Measurements from ENCODE around the gene MAML1.

The MAML1 gene

GRCh38 chr5:179806250-179807048, 73.8 kb downstream of the MAML1 start, which contains the start of gene MGAT4B:
Gene MGAT4B (minus strand): TSS chr5:179806866. CDS start chr5:179806583, 283 bp downstream.
- peak; percentile 21 for DNase-seq

DNA sequence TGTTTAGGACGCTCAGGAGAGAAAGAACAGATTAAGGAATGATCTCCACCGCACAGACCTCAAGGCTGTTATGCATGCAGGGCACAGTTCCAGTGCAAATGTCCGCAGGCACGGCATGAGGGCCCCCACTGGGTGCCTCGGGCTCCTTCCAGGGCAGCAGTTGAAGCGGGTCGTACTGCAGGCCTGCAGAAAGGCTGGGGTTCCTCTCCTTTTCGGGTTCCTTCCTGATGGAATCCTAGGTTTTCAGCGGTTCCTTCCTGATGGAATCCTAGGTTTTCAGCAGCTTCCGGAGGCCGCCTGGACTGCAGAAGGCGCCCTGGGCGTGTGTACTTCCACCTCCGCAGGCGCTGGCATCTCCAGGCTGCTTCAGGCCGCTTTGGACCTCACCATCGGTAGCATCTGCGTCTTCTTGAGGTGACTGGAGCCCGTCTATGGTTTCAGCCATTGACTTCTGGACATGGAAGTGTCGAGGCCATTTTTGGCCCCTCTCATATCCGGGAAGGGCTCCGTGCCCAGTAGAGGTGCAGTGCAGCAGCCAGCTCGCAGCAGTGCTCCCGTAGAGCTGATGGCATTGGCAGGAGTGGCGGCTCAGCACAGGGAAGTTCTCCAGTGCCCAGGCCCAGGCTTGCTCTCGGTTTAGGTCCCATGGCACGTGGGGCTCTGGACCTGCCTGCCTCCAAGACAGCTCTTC, 79.7 kb downstream of the MAML1 start:
- no peak for DNase-seq

- no peak for DNase-seq
Measured at GRCh38 chr5:179812997-179813607, 80.5 kb downstream of the MAML1 start.

GRCh38 chr5:179814090-179814489, 81.5 kb downstream of the MAML1 start:
- DNase-seq, result no peak

- DNase-seq, result no peak
Measured at GRCh38 chr5:179815491-179816249, 83.0 kb downstream of the MAML1 start.

GRCh38 chr5:179816401-179816795, 83.8 kb downstream of the MAML1 start:
- no peak for DNase-seq

GRCh38 chr5:179816796-179817469, 84.3 kb downstream of the MAML1 start:
- DNase-seq, result no peak

DNA sequence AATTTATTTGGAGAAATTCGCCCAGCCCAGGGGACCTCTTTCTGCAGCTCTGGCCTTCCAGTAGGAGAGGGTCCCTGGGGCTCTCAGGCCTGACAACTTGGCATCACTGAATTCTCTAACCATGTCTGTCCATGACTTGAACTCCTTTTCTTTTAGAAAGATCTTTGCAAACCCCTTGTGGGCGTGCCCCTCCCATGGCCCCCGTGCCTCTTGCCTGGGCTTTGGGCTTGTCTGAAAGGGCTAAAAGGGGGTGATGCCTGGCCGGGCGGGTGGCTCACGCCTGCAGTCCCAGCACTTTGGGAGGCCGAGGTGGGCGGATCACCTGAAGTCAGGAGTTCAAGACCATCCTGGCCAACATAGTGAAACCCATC, 84.8 kb downstream of the MAML1 start:
- no peak for DNase-seq

DNA sequence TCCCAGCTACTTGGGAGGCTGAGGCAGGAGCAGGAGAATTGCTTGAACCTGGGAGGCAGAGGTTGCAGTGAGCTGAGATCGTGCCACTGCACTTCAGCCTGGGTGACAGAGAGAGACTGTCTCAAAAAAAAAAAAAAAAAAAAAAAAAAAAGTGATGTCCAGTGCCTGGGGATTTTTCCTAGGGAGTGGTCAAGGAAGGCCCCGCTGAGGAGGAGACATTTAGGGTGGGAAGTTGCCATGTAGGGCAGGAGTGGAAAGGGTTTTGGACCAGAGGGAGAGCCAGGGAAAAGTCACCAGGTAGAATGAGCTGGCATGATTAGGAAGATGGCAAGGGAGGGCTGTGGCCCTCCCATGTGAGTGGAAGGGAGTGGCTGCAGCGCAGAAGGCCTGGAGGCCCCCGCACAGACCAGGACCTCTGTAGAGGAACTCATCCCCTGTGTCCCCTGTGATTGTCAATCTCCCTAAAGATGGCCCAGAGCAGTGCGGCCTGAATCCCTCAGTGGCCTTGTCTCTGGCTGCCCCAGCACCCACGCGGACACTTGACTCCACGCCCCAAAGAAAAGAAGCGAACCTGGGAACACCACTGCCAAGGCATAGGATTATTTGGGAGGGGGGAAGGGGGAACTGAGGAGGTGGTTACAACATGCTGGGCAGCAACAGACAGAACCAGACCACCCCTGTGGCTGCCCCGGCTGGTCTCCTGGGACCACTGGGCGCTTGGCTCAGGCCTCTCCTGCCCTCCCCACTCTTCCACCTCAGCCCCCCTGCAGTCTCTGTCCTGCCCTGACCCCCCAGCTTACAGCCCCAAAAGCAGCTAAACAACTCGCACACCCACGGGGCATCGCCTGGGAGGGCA, 85.5 kb downstream of the MAML1 start:
- DNase-seq, result no peak

DNA sequence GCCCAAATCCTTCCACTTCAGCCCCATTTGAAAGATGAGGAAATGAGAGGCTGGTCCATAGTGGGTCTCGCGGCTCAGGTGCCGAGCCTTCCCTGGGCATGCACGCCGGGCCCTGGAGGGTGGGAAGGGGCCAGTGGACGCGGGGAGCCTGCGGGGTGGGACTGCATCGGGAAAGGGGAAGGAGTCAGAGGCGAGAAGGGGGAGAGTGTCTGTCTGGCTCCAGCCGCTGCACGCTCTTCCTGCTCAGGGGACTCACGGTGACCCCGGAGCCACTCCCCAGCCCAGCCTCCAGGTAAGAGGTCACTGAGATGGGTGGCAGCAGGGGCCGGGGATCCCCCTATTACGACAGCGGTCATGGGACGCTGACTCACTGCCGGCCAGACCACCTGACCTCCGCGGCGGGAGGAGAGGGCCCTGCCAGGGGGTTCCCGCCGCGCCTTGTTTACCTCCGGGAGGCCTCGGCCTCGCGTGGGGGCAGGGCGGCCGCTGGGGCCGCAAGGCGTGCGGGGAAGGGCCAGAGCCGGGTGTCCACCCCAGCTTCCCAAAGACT, 86.2 kb downstream of the MAML1 start:
- peak; percentile 21 for DNase-seq

DNA sequence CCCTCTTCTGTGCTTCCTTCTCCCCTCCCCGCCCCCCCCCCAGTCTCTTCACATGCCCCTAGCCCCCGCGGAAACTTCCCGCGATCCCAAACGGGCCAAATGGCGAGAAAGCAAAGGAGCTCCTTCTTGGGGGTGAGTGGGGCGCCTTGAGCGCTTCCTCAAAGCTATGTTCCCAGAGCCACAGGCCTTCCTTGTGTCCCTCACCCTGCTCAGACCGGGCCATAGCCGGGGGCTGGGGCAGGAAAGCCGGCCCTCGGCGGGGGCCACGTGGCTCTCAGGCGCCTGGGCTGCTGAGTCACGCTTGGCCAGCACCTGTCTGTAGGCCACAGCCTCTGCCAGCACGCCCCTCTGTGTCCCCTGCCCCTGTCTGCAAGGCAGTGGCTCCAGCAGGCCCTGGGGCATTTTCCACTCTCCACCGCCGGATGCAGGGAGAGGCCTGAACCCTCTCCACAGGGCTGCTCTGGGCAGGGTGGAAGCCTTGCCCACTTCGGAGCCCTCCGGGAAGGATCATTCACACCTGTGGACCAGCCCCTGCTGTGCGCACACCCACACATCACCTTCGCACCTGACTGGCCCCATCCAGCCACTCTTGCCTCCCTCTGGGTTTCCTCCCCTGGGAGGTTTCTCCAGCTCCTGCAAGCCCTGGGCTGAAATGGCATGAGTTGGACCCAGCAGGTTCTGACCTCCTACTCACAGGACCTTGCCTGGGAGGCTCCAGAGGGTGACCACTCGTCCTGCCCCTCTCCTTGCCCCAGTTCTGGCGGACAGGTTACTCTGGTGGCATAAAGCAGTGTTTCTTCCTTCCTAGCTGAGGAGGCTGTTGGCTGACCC, 86.9 kb downstream of the MAML1 start:
- no peak for DNase-seq

DNA sequence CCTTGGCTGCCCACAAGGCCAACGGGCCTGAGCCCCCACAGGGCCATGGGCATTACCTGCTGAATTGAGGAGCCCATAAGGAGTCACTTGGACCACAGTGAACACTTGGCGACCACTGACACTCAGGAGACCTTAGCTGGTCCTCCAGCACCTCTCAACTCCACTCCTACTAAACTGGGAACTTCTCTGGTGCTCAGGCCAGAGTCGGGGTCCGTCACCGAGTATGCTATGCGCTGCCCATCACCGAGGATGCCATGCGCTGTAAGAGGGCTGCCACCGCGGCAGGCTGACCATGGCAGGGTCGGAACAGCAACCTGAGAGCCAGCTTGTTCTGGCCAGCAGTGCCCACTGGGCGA, 87.5 kb downstream of the MAML1 start:
- DNase-seq, result no peak

DNA sequence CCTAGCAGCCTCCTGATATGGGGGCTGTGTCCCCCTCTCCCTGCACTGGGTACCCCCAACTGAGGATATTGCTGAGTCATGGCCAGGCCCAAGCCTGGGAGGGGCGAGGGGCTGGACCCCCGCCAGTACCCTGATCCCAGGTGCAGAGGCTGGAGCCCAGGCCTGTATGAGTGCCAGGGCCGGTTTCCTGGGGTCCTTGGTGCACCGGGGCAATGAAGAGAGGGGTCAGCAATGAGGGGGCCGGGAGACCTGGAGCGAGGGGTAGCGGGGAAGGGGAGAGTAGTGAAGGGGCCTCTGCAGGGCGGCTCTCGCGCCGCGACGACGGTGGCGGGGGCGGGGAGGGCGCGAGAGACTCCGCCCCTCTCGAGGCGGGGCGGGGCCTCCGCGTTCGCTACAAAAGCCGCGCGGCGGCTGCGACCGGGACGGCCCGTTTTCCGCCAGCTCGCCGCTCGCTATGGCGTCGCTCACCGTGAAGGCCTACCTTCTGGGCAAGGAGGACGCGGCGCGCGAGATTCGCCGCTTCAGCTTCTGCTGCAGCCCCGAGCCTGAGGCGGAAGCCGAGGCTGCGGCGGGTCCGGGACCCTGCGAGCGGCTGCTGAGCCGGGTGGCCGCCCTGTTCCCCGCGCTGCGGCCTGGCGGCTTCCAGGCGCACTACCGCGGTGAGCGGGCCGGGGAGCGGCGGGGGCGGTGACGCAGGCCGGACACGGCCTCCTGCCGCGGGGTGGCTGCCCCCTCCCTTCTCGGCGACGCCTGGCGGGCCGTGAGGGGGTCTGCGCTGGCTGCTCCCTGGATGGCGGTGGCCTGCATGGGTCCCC, 88.1 kb downstream of the MAML1 start, which contains the start of gene SQSTM1:
SQSTM1 (plus strand) TSS at position 423 of the 815 bp plus-strand sequence; CDS start at position 455, 32 bp downstream.
- peak; percentile 48 for DNase-seq

DNA sequence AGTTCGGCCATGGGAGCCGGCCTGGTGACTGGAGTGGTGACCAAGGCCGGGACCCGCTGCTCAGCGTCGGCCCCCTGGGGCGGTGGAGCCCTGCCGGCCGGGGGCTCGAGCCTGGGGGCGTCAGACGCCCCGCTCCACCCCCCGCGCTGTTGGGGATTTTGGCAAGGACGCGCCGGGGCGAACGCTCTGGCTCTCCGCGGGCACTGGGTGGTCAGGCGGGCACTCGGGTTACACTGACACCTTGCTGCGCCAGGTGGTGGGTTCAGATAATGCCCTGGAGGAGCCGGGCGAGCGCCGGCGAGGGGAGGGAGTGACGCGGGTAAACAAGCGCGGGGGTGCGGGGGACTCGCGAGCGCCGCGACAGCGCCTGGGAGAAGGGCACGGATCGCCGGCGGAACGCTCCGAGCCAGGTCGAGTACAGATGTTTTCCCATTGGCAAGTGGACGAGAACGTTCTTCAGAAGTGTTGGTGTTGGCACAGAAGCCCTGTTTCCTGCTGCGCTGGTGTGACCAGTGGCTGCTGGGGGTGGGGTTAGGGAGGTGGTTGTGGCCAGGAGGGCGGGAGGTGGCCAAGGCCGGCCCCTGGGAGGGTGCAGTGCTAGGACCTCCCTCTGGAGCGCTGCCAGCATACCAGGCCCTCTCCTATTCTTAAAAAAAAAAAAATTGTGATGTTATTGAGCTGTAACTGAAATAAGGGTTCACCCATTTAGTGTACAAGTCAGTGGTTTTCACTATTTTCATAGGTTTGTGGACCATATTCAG, 88.9 kb downstream of the MAML1 start:
- DNase-seq, result peak; percentile 77

DNA sequence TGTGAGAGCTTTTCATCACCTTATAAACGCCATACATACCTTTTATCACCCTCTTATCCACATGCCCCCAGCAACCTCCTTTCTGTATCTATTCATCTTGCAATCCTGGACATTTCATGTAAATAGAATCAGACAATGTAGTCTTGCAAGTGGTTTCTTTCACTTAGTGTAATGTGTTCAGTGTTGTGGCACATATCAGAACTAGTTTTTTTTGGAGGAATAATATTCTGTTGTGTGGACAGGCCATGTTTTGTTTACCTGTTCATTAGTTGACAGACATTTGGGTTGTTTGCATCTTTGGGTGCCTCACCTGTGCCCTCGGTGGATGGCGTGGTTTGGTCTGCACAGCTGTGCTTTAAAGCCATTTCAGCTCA, 89.4 kb downstream of the MAML1 start:
- DNase-seq, result no peak

DNA sequence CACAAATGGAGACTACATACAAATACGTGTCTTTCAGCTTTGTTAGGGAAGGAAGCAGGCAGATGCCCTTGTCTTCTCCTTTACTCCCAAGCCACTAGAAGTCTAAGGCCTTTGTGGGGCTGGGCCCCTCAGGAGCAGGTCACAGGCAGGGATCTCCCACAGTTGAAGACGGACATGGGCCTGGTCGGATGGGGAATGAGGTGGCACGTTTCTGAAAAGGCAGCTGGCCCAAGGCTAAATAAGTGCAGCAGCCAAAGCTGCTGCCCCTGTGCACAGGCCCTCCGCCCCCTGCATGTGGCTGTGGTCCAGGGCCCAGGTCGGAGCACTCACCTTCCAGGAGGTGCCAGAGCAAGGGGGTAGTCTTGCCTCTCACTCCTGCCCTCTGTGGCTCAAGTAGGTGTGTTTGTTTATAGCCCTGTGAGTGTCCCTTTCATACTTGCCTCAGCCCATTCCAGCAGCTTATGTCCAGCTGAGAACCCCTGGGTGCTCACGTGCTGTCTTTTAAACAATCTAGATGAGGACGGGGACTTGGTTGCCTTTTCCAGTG, 89.9 kb downstream of the MAML1 start:
- no peak for DNase-seq

DNA sequence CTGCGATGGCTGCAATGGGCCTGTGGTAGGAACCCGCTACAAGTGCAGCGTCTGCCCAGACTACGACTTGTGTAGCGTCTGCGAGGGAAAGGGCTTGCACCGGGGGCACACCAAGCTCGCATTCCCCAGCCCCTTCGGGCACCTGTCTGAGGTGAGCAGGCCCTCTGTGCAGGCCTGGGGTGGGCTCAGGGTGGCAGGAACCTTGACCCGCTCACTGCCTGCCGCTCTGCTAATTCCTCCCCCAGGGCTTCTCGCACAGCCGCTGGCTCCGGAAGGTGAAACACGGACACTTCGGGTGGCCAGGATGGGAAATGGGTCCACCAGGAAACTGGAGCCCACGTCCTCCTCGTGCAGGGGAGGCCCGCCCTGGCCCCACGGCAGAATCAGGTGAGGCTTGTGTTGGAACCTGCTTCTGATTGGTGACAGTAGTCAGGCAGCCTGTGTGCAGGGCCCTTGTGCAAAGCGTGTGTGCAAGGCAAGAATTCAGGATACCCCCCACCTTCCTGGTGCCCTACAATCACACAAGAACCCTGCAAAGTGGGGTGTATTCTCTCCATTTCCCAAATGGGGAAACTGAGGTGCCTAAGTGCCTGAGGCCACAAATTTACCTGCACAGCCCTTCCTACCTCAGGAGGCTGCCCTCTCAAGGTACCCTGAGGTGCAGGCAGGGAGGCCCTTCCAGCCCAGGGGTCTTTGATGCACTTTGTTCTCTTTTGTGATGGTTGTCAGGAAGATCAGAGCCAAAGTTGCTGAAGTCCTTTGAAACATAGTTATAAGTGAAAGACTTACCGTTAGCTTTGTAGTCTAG, 91.5 kb downstream of the MAML1 start:
- no peak for DNase-seq

DNA sequence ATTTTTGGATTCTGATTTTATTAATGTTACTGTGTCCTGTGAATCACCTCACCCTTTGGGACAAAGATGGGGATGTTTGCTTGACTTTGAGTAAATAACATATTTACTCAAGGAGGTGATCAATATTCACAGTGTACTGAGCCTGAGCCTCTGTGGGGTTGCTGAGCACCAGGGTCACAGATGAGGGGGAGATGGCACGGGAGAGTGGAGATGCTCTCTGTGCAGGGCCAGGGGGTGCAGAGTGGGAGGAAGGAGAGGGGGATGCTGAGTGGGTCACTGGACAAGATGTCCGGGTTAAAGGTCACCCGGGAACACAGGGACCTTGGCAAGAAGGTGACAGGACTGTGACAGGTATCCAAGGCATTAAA, 92.1 kb downstream of the MAML1 start:
- DNase-seq, result no peak

All from NCI-H2227 treated with DMSO at 0.1 percent for 48 hours (cell line).